Activated CD4-positive, alpha-beta T cell treated with anti-CD3 and anti-CD28 coated beads, Interleukin-2, amount 50 U/mL, for 4 hours (primary cell): ENCODE measurements around the gene MEF2D.

Experiments
- DNase-seq, 2 experiments: peaks; one replicate each; pipeline ENCODE4 v3.0.0-alpha.2; 2020

Gene MEF2D

GRCh38 chr1:156499842-156500542, 583 bp downstream of the MEF2D start:
- DNase-seq = peak; percentile 25 to 37

DNA sequence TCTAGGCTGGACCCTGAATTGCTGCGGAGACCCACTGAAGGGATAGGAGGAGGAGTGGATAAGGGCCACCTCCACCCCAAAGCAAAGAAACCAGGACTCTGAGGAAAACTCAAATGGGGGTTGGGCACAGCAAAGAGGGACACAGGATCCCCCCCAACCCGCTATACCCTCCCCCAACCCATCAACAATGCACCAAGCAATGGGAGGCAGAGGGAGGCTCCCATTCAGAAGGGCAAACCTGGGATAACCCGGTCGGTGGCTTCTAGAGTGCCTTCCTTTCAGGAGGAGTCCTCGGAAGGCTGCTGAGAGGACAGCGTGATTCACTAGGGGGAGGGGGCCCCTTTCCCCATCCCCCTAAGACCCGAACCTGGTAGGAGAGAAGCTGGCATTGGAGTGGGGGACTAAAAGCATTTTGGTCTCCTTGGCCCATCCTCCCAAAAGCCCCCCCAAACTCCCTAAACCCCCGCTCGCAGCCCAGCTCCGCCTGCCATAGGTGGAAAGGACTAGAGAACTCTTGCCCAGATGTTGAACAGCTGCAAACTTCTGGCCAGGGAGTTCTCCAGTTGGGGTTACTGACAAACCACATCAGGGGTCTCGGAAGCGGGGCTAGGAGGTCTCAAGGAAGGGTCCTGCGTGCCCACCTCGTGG, 1.3 kb downstream of the MEF2D start:
- DNase-seq = no peak

- no peak for DNase-seq
Observed at GRCh38 chr1:156498432-156499193, 2.0 kb downstream of the MEF2D start.

GRCh38 chr1:156497743-156498431, 2.7 kb downstream of the MEF2D start:
- no peak for DNase-seq

DNA sequence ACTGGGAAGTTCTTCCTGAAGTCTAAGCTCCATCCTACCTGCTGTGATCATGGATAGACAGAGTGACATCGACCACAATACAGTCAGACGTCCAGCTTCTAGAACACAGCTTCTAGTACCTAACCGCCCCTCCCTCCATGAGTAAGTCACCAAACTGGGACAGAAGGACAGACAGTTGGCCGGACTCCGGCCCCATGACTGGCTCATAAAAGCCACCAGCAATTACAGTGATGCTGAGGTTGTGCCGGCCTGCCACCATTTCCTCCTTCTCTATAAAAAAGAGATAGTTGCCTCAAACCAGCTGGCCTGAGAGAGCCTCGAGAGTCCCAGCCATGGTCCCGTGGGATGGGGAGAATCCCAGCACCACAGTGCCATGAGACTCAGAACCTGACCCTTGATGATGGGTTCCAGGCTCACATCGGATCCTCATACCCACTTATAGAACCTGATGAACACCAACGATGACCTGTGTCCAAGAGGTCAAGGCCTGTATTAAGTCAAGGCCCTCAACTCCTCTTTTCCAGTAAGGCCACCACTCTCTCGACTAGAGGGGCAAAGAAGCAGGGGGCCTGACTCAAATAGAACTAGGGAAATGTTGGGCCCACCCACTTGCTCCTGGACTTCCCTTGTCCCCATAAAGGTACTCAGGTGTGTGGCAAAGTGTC, 3.4 kb downstream of the MEF2D start:
- DNase-seq = no peak

DNA sequence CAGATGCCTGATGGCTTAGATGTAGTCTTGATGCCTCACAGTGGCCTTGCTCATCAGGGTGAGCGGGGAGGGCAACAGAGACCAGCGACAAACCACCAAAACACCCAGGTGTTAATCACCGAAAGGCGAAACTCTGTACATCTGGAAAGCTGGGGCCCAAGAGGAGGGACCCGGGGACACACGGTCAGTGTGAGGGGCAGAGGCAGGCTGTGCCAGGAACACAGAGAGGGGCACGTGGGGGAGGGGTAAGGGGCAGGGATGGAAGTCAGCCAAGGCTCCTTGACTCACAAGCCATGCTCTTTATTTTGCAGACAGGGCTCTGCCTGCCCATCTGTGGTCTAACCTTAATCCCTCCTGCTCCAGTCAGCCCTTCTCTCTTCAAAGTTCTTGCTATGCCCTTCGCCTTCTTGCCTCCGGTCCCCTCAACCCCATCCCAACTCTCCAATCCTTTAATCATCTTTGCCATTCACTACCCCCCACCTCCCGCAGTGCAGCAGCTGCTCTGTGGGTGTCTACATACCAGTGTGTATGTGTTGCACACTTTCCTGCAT, 4.3 kb downstream of the MEF2D start:
- no peak for DNase-seq

DNA sequence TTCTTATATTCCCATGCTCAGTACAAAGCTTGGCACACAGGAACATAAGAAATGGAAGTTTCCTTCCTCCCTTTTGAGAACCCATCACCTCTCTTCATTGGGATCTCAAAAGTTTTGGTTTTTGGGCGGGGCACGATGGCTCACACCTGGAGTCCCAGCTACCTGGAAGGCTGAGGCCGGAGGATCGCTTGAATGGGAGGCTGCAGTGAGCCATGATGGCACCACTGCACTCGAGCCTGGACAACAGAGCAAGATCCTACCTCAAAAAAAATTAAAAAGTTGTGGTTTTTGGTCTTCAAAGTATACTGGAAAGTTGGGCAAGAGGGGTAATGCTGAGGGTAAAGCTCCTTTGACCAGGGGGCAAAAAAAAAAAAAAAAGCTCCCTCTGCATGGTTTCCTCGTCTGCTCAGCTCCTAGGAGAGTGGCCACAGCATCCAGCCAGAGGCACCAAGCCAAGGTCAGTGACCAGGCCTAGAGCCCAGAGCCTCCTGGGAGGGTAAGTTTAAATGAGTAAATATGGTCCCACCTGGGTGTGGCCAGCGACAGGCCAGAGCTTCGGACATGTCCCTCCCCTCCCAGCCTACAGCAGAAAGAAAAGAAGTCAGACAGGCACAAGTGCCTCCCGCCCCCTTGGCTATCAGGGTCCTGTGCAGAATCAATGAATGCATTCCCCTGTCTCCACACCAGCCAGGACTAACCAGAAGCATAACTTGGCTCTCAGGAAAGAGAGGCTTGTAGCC, 5.0 kb downstream of the MEF2D start:
- DNase-seq = no peak

- no peak for DNase-seq
Observed at GRCh38 chr1:156494309-156494895, 6.2 kb downstream of the MEF2D start.

DNA sequence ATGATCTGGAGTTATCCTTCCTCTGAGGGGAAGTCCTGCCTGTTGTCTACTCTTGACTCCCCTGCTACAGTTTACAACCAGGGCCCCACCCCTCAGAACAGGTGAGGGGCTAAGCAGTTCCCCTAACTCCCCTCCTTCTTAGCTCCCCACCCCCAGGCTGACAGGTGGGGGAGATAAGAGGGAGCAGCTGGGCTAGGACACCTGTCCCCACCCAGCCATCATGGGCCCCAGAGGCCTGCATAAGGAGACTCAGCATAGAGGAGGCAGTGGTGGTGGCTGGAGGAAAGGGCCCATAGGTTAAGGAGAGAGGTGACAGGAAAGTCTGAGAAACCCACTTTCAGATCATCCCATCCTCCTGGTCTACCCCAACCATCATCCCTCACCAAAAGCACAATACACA, 6.8 kb downstream of the MEF2D start:
- no peak for DNase-seq

GRCh38 chr1:156493154-156493631, 7.4 kb downstream of the MEF2D start:
- DNase-seq = no peak

GRCh38 chr1:156492591-156493080, 7.9 kb downstream of the MEF2D start:
- no peak for DNase-seq

GRCh38 chr1:156492013-156492590, 8.5 kb downstream of the MEF2D start:
- no peak for DNase-seq

- no peak for DNase-seq
Observed at GRCh38 chr1:156491151-156491949, 9.2 kb downstream of the MEF2D start.

DNA sequence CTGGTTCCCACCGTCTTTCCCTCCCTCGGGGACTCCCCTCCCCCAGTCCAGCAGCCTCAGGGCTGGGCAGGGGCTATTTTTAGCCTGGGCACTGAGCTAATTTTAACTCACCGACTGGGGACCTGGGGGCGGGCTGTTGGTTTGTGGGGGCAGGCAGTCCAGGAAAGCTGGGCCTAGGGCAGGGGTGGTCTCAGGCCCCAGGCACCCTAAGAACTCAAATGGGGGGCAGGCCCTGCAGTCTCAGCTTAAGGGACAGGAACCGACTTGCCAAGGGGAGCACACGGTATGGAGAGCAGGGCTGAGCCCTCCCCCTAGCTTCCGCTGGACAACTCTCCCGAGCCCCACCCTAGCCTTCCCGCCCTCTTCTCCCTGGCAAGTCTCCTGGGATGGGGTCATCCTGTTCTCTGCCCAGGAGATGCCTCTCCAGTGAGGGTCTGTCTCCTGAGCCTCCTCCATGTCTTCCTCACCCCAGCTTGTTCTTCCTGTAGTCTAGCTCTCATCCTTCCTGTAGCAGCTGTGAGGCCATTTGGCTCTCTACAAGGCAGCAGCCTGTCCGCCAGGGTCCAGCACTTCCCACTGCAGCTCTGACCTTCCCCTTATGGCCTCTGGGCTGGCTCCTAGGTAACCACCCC, 10.1 kb downstream of the MEF2D start:
- DNase-seq = no peak

DNA sequence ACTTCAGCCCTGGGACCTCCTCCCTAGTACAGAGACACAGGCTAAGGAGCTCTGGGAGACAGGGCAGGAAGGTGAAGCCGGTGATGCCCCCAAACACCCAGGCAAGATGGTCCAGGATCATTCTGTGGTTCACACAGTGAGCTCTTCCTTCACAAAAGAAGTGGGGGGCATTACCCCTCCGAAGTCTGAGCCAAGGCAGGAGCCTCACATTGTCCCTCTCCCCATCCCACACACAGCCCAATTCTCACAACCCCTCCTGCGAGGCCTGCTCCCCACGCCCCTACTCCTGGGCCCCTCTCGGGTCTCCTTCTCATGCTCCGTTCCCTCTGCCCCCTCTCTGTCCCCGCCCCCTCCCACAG, 10.7 kb downstream of the MEF2D start:
- DNase-seq = no peak

DNA sequence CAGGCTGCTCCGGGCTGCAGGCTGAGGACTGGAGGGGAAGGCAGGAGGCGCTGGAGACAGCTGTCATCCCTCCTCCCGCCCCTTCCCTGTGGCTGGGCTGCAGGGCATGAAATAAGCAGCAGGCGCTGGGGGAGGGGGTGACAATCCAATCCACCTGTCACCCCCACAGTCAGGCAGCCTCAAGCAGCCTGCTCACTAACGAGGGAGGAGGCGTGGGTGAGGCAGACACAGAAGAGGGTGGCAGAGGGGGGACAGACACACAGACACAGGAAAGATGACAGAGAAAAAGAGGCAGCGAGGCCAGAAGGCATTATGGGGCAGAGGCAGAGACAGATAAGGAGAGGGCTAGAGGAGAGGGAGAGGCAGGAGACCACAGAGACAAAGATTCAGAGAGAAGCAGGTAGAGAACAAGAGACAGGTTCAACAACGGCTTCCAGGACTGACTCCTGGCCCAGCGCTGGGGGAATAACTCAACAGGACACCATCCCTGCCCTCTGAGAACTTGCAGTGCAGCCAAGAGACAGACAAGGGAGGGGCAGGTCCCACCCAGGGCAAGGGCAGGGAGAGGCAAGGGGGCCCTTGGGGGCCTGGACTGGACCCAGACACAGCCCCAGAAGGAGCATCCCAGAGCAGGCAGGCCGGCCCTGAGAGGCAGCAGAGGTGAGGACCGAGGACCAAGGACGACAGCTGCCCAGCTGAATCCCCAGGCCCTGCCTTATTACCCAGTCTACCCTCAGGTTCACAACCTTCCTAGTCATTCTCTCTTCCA, 11.2 kb downstream of the MEF2D start:
- peak; percentile 51 to 59 for DNase-seq

GRCh38 chr1:156488566-156489165, 11.9 kb downstream of the MEF2D start:
- DNase-seq = no peak

DNA sequence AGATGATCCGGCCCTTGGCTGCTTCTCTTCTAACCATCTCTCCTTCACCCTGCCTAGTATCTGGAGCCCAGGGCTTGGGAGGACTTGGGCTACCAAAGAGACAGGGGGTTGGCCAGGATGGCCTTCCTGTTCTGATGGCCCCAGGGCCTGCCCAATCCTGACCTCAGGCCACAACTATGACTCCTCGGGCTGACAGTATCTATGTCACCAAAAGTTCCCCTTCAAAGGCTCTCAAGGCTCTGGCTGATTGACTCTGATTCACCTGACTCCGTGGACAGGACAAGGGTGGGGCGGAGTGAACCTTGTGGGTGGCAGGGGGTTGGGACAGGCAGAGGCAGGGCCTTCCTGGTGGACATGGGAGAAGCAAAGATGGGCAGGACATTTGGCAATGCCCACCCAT, 12.7 kb downstream of the MEF2D start:
- no peak for DNase-seq
